Stomach smooth muscle (tissue), 2 donors: Measurements from ENCODE around the gene AMN.

ENCODE experiments used
- H3K27ac ChIP-seq: one replicate; pipeline ENCODE4 v1.7.0; 2013; ENCODE audit warnings: mild to moderate bottlenecking, low read length, inconsistent platforms
- H3K27me3 ChIP-seq, 2 donors: one replicate each; pipeline ENCODE4 v1.7.0; 2013; ENCODE audit warnings: low read length in 2 of 2; ENCODE audit not compliant: insufficient read depth in 2 of 2, control insufficient read depth in 1 of 2
- H3K36me3 ChIP-seq, 2 donors: one replicate each; pipeline ENCODE4 v1.7.0; 2013; ENCODE audit warnings: low read length in 2 of 2; ENCODE audit not compliant: control insufficient read depth in 2 of 2, insufficient read depth in 2 of 2
- H3K4me1 ChIP-seq: one replicate; pipeline ENCODE4 v1.7.0; 2013; ENCODE audit warnings: low read length; ENCODE audit not compliant: control insufficient read depth, insufficient read depth
- H3K4me3 ChIP-seq, 2 donors: one replicate each; pipeline ENCODE4 v1.7.0; 2013; ENCODE audit warnings: low read length in 2 of 2
- H3K9ac ChIP-seq, 2 donors: one replicate each; pipeline ENCODE4 v1.7.0; 2013; ENCODE audit warnings: low read length in 2 of 2, mild to moderate bottlenecking in 1 of 2
- H3K9me3 ChIP-seq, 2 donors: one replicate each; pipeline ENCODE4 v1.7.0; 2013; ENCODE audit warnings: low read length in 2 of 2; ENCODE audit not compliant: control insufficient read depth in 2 of 2
- donor health status: healthy.
- donor health status: Pancreatic carcinoma.

AMN gene

GRCh38 chr14:102906616-102907302 lies 15.7 kb upstream of the AMN start:
- Histone ChIP-seq H3K27me3 (no peaks in the 10 kb centered on the region), H3K9ac (no peak overlapping the region), H3K4me1 (no peaks in the 10 kb centered on the region), H3K36me3 (peaks cover 4 to 11% of the 10 kb centered on the region in 2 donors), H3K27ac (no peak overlapping the region), H3K4me3 (no peak overlapping the region), H3K9me3 (no peaks in the 10 kb centered on the region)

GRCh38 chr14:102907303-102907844 lies 15.1 kb upstream of the AMN start:
- Histone ChIP-seq H3K27ac (no peak overlapping the region), H3K9me3 (no peaks in the 10 kb centered on the region), H3K4me1 (no peaks in the 10 kb centered on the region), H3K9ac (no peak overlapping the region), H3K4me3 (no peak overlapping the region), H3K36me3 (peaks cover 4 to 11% of the 10 kb centered on the region in 2 donors), H3K27me3 (no peaks in the 10 kb centered on the region)

GRCh38 chr14:102907980-102908730 lies 14.3 kb upstream of the AMN start:
- no peak overlapping the region for H3K4me3 ChIP-seq
- H3K9me3 ChIP-seq: no peaks in the 10 kb centered on the region
- H3K36me3 ChIP-seq: peaks cover 4 to 11% of the 10 kb centered on the region in 2 donors
- no peaks in the 10 kb centered on the region for H3K27me3 ChIP-seq
- no peak overlapping the region for H3K9ac ChIP-seq
- no peaks in the 10 kb centered on the region for H3K4me1 ChIP-seq
- no peak overlapping the region for H3K27ac ChIP-seq

GRCh38 chr14:102908766-102909455 lies 13.6 kb upstream of the AMN start:
- Histone ChIP-seq H3K4me1 (no peaks in the 10 kb centered on the region), H3K9me3 (no peaks in the 10 kb centered on the region), H3K36me3 (peaks cover 4 to 10% of the 10 kb centered on the region in 2 donors), H3K27ac (no peak overlapping the region), H3K4me3 (no peak overlapping the region), H3K9ac (no peak overlapping the region), H3K27me3 (no peaks in the 10 kb centered on the region)

GRCh38 chr14:102909462-102909861 lies 13.0 kb upstream of the AMN start:
- Histone ChIP-seq H3K4me3 (no peak overlapping the region), H3K27ac (no peak overlapping the region), H3K36me3 (peaks cover 4 to 9% of the 10 kb centered on the region in 2 donors), H3K27me3 (no peaks in the 10 kb centered on the region), H3K9ac (no peak overlapping the region), H3K9me3 (no peaks in the 10 kb centered on the region), H3K4me1 (no peaks in the 10 kb centered on the region)

- peaks cover 4 to 9% of the 10 kb centered on the region in 2 donors for H3K36me3 ChIP-seq
- no peak overlapping the region for H3K9ac ChIP-seq
- H3K4me1 ChIP-seq: no peaks in the 10 kb centered on the region
- H3K4me3 ChIP-seq: no peak overlapping the region
- H3K27ac ChIP-seq: no peak overlapping the region
- H3K9me3 ChIP-seq: no peaks in the 10 kb centered on the region
- no peaks in the 10 kb centered on the region for H3K27me3 ChIP-seq
Observed at GRCh38 chr14:102909911-102910310, 12.6 kb upstream of the AMN start.

GRCh38 chr14:102910442-102910841 lies 12.0 kb upstream of the AMN start:
- Histone ChIP-seq H3K9me3 (no peaks in the 10 kb centered on the region), H3K4me1 (no peaks in the 10 kb centered on the region), H3K4me3 (no peak overlapping the region), H3K27ac (no peak overlapping the region), H3K36me3 (peaks cover 0 to 3% of the 10 kb centered on the region in 2 donors), H3K9ac (no peak overlapping the region), H3K27me3 (no peaks in the 10 kb centered on the region)

- no peaks in the 10 kb centered on the region for H3K4me1 ChIP-seq
- no peaks in the 10 kb centered on the region for H3K27me3 ChIP-seq
- no peaks in the 10 kb centered on the region for H3K9me3 ChIP-seq
- H3K4me3 ChIP-seq: no peak overlapping the region
- H3K27ac ChIP-seq: no peak overlapping the region
- H3K9ac ChIP-seq: no peak overlapping the region
- peaks cover 0 to 2% of the 10 kb centered on the region in 2 donors for H3K36me3 ChIP-seq
Observed at GRCh38 chr14:102911541-102911951, 10.9 kb upstream of the AMN start.

- no peak overlapping the region for H3K27ac ChIP-seq
- no peaks in the 10 kb centered on the region for H3K9me3 ChIP-seq
- H3K36me3 ChIP-seq: peaks cover 0 to 2% of the 10 kb centered on the region in 2 donors
- H3K27me3 ChIP-seq: no peaks in the 10 kb centered on the region
- no peak overlapping the region for H3K9ac ChIP-seq
- H3K4me3 ChIP-seq: no peak overlapping the region
- H3K4me1 ChIP-seq: no peaks in the 10 kb centered on the region
Observed at GRCh38 chr14:102911991-102912761, 10.3 kb upstream of the AMN start.
